Measurements from ENCODE around the gene SLC18A2.
"Not testable (repeated sequence)": the region's sequence is repeated elsewhere in the genome, so short reads cannot be mapped to it uniquely, and the experiment has no call there.

Gene SLC18A2

DNA sequence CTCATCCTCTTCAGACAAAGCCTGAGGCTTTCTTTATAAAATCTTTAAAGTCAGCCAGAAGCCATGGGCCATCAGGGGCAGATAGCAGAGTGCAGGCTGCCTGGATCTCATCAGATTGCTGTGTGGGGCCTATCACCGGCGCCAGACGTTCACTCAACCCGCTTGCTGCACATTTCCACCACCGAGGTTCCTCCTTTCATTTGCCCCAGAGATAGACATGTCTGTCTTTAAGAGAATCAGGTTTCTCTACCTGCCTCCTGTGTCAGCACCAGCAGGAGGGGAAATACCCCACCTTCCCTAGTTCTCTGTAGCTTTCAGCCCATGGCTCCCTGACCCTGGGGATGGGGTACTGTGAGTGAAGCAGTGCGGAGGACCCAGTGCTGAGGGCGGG is 22.0 kb downstream of the SLC18A2 start:
- DNase-seq (ENCODE audit: low read depth): no peak

DNA sequence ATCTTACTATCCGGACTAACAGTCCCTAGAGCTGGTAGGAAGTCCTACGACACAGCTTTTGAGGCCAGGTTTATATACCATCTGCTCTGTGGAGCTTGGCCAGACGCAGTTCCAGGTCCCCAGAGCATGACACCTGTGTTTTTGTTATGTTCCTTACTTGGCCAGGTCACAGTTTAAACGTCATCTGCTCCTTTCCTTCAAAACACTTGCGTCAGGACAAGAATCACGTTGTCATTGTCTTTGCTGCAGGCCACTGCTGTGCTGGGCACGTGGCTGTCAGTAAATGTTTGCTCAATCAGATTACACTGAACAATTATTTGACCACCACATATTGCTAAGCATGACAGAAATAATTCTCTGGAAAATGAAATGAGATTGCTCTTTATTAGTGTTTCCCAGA is 23.9 kb downstream of the SLC18A2 start:
- no peak for DNase-seq (ENCODE audit: low read depth)

DNA sequence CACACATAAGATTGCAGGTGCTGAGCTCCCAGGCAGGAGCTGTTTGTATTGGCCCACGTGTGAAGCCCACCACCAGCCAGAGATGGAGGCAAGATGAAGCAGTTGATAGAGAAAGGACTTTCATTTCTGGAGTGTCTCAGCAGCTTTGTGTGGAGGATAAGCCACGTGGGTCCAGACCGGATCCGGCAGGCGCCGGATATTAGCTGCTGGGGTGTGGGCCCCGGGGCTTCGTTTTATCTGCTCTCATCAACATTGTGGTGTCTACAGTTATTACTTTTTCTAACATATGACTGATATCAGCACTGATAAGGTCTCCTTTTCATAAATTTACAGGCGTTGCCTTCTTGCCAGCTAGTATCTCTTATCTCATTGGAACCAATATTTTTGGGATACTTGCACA is 25.5 kb downstream of the SLC18A2 start:
- no peak for DNase-seq (ENCODE audit: low read depth)

DNA sequence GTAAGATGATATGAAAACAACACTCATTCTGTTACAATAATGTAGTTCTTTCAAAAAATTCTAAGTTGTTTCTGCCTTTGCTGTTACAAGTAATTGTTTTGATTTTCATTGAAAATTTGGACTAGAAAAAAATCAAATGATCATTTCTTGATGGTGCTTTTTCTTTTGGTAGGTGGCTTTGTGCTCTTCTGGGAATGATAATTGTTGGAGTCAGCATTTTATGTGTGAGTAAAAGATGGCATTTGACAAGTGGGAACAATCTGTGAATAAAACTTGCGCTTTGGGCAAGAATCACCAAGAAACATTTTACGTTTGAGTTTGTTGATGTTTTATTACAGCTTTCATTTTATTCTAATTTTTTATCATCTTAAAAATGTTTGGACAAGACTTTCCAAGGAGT is 25.9 kb downstream of the SLC18A2 start:
- DNase-seq (ENCODE audit: low read depth): no peak

DNA sequence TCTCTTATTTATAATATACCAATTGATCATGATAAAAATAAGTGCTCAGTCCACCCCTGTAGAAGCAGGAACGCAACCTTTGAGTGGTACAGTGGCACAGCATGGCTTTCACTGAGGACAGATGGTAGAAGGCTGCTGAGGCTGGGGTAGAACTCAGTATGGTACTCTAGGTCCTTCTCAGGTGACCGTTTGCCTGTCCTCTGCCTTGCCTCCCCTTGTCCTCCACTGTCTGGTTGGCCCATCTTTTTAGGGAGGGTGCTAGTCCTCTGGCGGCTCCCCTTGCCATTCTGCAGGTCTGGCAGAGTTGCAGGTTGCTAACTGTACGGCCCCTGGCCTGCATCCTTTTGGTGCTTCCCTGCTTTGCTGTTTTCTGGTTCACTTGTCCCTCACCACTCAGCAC is 27.3 kb downstream of the SLC18A2 start:
- DNase-seq (ENCODE audit: low read depth): no peak

DNA sequence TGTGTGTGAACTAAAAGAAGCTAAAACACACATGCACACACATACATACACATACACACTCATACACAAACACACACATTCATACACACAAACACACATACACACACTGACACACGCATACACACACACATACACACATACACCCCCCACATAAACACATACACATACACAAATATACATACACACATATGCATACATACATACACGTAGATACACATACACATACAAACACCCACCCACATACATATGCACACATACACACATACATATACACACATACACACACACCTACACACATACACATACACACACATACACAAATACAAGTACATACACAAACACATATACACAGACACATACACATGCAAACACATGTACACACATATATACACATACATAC is 28.0 kb downstream of the SLC18A2 start:
- no peak for DNase-seq (ENCODE audit: low read depth)

DNA sequence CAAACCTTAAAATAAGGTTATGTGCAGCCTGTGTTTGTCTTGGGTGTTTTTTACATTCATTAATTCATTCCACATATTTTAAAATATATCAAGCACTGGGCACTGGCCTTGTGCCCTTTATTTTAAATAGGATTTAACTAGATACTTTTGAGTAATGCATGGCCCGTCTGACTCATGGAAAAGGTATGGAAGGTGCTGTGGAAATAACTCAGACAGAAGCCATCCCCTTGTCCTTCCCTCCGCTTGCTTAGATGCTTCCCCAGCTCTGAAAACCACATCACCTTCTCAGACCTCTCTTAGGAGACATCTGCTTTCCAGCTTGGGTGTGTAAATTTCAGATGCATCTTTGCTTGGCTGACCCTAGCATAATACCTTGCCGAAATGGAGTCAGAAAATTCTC is 30.5 kb downstream of the SLC18A2 start:
- no peak for DNase-seq (ENCODE audit: low read depth)

DNA sequence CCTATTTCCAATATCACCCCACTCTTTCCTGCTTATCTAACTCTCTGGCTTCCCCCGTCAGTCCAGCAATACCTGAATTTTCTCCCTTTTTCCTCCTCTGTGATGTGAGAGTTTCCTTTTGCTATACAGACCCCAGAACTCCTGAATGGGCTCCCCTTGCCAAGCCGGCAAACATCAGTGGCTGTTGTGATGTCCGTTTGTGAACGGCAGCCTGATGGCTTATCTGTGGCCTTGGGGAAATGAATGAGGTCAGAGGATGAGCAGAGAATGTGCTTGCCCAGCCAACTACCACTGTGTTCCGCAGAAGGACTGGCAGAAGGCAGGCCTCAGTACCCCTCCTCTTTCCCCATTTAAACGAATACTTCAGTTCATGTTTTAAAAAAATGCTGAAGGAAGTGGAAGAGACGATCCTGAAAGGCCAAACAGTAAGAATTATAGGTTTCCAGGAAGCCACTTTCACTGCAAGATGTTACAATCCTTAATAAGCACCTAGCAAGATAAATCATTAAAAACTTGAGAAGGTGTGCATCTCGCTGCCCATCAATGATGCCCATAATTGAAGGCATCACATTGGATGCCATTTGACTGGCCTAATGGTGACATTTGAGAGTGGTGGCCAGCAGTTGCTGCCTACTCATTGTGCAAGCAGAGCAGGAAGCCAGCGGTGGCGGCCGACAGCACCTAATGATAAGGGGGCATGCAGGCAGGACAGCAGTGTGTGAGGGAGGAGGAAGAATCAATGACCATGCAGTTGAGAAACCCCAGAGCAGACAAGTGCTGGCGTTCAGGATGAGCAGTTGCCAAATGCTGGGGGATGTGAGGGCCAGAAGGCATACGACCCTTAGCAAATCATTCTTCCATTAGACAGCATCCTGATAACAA is 31.5 kb downstream of the SLC18A2 start:
- no peak for DNase-seq (ENCODE audit: low read depth)

DNA sequence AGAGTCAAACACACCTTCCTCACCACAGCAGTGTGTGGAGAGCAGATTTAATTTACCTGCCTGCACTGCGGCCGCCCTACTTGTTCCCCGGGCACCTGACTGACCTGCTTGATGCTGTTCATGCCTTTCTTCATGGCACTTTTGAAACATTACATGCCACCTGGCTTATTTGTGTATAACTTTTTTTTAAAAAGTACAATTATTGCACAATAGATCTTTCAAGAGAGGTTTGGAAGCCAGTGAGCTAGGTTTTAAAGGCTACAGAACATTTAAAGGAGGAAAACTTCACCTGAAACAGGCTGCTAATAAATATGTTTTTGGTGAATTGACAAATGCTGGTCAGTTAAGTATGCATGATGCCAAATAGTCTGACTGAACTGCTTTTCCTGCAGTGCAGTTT is 33.1 kb downstream of the SLC18A2 start:
- DNase-seq (ENCODE audit: low read depth): no peak

DNA sequence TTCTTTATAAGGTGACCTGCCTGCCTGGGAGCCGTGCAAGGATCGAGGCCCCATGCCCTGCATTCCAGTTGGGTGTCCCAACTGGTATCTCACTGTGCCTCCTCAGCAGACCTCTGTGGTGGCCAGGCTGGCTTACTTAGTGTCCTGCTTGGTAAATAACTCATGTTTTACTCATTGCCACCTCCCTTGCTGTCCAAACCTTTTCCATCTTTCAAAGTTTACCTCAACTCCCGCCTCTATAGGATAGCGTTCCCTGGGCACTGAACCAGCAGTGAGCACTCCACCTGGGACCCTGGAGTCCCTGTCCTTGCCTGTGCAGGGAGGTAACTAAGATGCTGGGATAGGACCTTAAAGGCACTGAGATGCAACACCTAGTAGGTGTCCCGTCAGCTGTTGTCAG is 33.6 kb downstream of the SLC18A2 start:
- DNase-seq (ENCODE audit: low read depth): no peak

DNA sequence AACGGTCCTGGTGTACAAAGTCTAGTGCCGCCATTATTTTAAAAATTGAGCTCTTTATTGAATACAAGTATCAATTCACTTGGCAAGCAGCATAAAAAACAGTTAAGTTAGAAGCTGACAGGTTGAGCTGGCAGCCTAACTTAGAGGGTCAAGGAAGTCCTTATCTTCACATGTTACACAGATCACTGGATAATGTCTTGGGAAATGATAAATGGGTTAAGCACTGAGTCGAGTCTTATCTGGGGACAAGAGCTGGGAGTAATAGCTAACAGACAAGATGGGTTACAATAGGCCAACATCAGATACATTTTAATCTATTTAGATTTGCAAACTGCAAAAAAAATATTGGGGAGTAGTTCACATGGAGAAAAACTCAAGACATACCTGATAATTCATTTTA is 34.2 kb downstream of the SLC18A2 start:
- DNase-seq (ENCODE audit: low read depth): no peak

DNA sequence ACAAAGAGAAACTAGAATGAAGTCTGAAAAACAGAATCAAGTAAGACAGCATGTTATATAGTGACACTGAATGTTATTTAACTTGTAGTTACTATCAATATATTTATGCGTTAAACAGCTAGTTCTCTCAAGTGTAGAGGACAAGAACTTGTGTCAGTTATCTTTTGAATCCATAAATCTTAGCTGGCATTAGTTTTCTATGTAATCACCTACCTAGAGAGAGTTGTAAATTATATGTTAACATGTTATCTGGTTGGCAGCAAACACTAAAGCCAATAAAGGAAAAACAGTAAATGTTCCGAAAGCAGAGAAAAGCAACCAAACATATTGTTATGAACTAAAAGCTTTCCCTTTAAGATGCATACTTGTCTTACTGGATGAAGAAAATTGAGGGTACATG is 36.8 kb downstream of the SLC18A2 start:
- DNase-seq (ENCODE audit: low read depth): no peak

DNA sequence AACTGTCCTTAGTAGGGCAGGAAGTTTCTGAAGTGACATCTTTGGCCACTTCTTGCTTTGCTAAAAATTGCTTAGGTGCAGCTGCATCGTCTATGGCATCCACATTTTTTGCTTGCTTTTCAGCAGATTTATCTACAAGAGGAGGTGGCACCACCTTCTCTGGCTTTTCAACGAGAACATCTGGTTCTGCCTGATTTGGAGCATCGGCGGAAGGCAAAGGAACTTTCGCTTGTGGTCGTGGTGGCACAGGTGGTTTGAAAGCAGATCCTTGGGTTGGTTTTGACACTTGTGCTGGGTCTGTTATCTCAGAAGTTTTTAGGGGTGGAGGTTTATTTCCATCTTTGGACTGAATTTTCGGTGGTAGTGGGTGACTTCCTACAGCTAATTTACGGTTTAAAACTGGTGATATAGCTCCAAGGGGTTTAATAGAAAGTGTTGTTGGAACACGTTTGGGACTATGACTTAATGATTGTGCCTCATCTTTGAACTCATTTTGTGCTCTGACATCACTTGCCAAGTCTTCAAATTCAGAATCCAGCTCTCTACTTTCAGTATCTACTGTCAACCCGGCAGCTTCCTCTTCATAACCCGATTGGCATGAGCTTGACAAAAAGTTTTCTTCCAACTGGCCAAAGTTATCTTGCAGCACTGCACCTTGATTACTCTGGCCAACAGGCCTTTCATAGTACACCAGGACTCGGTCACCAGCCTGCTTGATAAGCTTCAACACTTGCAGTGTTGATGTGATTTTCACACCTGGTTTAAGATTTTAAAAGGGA is 44.0 kb downstream of the SLC18A2 start:
- DNase-seq (ENCODE audit: low read depth): no peak

DNA sequence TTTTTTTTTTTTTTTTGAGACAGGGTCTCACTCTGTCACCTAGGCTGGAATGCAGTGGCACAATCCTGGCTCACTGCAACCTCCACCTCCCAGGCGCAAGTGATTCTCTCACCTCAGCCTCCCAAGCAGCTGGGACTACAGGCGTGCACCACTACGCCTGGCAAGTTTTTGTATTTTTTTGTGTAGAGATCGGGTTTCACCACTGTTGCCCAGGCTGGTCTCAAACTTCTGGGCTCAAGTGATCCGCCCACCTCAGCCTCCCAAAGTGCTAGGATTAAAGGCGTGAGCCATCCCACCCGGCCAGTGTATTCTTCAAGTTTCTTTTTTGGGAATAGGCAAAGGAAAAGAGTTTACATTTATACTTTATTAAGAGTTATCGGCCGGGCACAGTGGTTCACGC is 50.0 kb downstream of the SLC18A2 start:
- DNase-seq (ENCODE audit: low read depth): not testable (repeated sequence)

DNA sequence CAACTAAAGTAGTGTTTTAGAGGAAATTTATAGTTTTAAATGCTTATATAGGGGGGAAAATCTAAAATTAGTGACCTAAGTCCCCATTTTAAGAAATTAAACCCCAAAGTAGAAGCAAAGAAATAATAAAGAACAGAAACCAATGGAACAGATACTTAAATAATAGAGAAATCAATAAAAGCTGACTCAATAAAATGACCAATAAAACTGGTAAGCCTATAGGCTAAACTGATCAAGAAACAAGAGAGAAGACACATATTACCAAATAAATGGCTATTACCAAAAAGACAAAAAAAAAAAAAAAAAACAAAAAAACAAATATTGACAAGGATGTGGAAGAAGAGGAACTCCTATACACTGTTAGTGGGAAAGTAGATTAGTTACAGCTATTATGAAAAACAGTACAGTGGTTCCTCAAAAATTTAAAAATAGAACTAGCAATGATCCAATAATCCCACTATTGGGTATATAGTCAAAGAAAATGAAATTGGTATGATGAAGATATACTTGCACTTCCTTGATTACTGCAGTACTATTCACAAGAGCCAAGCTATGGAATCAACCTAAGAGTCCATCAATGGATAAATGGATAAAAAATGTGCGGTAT is 53.2 kb downstream of the SLC18A2 start:
- DNase-seq (ENCODE audit: low read depth): no peak

DNA sequence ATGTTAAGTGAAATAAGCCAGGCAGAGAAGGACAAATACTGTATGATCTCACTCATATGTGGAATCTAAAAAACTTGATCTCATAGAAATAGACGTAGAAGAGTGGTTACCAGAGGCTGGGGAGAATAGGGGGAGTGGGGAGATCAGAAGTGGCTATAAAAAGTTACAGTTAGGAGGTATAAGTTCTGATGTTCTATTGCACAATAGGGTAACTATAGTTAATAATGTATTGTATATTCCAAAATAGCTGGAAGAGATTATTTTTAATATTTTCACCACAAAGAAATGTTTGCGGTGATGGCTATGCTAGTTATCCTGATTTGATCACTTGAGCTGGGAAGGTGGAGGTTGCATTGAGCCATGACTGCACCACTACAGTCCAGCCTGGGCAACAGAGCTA is 53.8 kb downstream of the SLC18A2 start:
- no peak for DNase-seq (ENCODE audit: low read depth)

DNA sequence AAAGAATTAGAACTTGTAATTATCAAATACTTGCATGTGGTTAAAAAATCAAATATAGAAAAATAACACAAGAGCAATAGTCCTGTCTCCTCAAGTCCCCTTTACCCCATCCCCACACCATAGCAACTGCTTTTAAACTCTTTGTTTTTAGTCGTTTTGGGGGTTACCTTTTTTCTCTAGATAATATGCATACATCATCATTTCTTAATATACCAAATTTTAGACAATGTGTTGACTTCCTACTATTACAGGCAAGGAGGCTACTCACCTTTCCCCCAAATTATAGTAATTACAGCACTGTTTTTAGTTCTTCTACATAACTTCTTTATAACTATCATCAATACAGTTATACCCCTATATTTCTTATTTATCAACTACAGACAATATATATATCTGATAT is 57.3 kb downstream of the SLC18A2 start:
- DNase-seq (ENCODE audit: low read depth): no peak

DNA sequence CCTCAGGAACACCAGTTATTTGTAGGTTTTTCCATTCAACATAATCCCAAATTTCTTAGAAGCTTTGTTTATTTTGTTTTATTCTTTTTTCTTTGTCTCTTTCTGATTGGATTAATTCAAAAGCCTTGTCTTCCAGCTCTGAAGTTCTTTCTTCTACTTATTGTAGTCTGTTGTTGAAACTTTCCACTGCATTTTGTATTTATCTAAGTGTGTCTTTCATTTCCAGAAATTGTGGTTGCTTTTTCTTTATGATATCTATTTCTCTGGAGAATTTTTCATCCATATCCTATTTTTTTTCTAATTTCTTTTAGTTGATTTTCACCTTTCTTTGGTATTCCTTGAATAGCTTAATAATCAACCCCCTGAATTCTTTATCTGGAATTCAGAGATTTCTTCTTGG is 58.5 kb downstream of the SLC18A2 start:
- no peak for DNase-seq (ENCODE audit: low read depth)

DNA sequence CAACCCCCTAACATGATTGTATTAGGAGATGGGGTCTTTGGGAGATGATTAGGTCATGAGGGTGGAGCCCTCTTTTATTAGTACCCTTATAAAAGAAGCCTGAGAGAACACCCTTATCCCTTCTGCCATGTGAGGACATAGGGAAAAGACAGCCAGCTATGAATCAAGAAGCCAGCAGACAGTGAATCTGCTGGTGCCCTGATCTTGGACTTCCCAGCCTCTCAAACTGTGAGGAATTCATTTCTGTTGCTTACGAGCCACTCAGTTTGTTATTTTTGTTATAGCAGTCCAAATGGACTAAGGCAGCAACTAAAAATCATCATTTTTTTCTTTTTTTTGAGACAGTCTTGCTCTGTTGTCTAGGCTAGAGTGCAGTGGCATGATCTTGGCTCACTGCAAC is 59.8 kb downstream of the SLC18A2 start:
- no peak for DNase-seq (ENCODE audit: low read depth)

DNA sequence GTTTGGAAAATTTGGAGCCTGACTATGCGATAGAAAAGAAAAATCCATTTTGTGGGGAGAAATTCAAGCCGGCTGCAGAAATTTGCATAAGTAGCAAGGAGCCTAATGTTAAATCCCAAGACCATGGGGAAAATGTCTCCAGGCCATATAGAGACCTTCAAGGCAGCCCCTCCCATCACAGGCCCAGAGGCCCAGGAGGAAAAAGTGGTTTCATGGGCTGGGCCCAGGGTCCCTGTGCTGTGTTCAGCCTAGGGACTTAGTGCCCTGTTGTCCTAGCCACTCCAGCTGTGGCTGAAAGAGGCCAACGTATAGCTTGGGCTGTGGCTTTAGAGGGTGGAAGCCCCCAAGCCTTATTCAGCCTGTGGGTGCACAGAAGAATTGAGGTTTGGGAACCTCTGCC is 62.5 kb downstream of the SLC18A2 start:
- DNase-seq (ENCODE audit: low read depth): not testable (repeated sequence)

DNA sequence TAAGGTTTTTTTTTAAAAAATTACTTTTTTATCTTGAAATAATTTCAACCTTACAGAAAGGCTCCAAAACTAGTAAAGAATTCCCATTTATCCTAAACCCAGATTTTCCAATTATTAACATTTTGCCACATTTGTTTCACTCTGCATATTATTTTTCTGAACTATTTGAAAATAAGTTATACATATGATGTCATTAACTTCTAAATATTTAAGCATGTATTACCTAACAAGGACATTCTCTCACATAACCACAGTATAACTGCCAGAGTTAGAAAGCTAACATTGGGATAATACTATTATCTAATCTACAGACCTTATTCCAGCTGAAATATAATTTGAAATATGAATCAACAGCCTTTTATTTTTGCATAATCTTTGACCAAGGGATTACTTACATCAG is 65.8 kb downstream of the SLC18A2 start:
- no peak for DNase-seq (ENCODE audit: low read depth)

DNA sequence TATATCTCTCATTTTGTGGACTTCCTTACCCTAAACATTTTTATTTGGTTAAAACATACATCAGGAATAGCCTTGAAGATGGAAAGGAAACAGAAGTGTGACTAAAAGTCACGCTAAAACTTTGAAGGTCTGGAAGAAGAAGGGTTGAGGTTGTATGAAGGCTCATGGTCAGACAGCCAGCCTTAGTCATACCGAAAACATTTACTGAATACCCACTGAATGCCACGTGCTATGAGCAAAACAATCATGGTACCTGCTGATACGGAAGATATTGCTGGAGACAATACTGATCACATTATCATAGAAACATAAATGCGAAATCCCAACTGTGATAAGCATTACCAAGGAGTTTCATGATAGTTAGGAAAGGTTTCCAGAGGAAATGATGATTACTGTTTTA is 70.3 kb downstream of the SLC18A2 start:
- no peak for DNase-seq (ENCODE audit: low read depth)

DNA sequence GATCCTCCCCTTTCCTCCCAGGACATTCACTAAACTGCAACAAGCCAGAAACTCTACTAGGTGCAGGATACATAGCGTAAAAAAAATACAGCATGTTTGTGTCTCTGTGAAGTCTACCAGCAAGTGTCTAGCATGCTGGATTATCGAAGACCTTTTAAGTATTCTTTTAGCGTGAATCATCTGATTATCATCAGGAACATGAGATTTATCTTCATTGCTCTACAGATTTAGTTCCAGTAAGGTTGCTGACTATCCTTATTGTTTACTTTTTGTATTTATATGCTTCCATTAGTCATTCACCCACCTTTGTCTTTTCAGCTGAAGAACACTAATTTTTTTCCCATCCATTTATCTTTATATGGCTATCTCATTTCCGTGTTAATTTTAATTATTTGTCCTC is 71.5 kb downstream of the SLC18A2 start:
- no peak for DNase-seq (ENCODE audit: low read depth)

Measured in stimulated activated CD8-positive, alpha-beta memory T cell treated with anti-CD3 and anti-CD28 coated beads, Interleukin-12 subunit alpha, Interleukin-12 subunit beta, amount 100 ng/mL, for 1 hour (primary cell).